Mucosa of descending colon (tissue), 3 donors: ENCODE measurements around the gene SPINK2. TPM values are rescaled to one million over a fixed set of nuclear protein-coding genes. Genes with fewer than 3 reads are reported as not detected.

Source experiments
- ATAC-seq: fragments of 200-7000 bp; cut with Tn5 transposase; one replicate; pipeline ENCODE4 v1.9.1; 2020; ENCODE audit warnings: mild to moderate bottlenecking, moderate library complexity
- DNase-seq, 3 donors: peaks; one replicate each; pipeline ENCODE4 v3.0.0-alpha.2; 2020
- H3K36me3 ChIP-seq: fragments of 200-600 bp; one replicate; pipeline ENCODE4 v1.8.0; 2021; ENCODE audit warnings: low read depth, mild to moderate bottlenecking
- H3K4me1 ChIP-seq: fragments of 200-600 bp; one replicate; pipeline ENCODE4 v1.8.0; 2021; ENCODE audit warnings: low read depth, mild to moderate bottlenecking
- H3K4me3 ChIP-seq: fragments of 200-600 bp; one replicate; pipeline ENCODE4 v1.8.0; 2021; ENCODE audit warnings: mild to moderate bottlenecking
- H3K9me3 ChIP-seq: fragments of 200-600 bp; one replicate; pipeline ENCODE4 v1.8.0; 2021; ENCODE audit warnings: mild to moderate bottlenecking
- CTCF ChIP-seq: fragments of 200-600 bp; IDR thresholded peaks from one replicate; pipeline ENCODE4 v1.8.0; 2022; ENCODE audit warnings: antibody characterized with exemption, mild to moderate bottlenecking
- intact Hi-C, 2 donors: fragments of 100-400 bp; cut with DNase I in 1 of 2; cut with micrococcal nuclease in 1 of 2; formaldehyde crosslinking; loops; one replicate each; pipeline versions ENCODE4 v1.11.0 to v1.11.1; 2022; cut with DNase I, micrococcal nuclease
- total RNA-seq, 3 donors: library from RNA; stranded (reverse); fragmentation: NEBNext Ultra II Directional in 2 of 3; extraction: Animal tissue kit (Norgen Biotek cat#: 25700) in 2 of 3; gene quantifications; one replicate each; pipeline versions ENCODE4 v1.2.1 to v1.2.4, GENCODE V29; 2021 to 2023
- donor health status: DM: no; HTN: no; CAD: no; lungs with moderate emphysema.
- donor health status: DM: no; HTN: no; CAD: no.
- donor health status: DM: no; HTN: yes; CAD: no.

The SPINK2 gene
- total RNA-seq, 3 donors from 2014 or later, result 1.1 to 2.7 TPM; not detected in 1

GRCh38 chr4:56768316-56768715, 53.2 kb downstream of the SPINK2 start:
- peak; percentile 72 for ATAC-seq

GRCh38 chr4:56767567-56767966, 53.9 kb downstream of the SPINK2 start:
- intact Hi-C loops, result no loop called here
- no peaks in the 10 kb centered on the region for H3K9me3 ChIP-seq
- H3K4me1 ChIP-seq, result no peaks in the 10 kb centered on the region
- H3K4me3 ChIP-seq, result no peak overlapping the region
- no peak for ATAC-seq
- no peak for DNase-seq
- no peaks in the 10 kb centered on the region for H3K36me3 ChIP-seq
- TF ChIP-seq CTCF, result no peak

More at GRCh38 chr4:56768316-56768715, 53.2 kb downstream of the SPINK2 start:
- no peak for DNase-seq
- Histone ChIP-seq H3K36me3 (no peaks in the 10 kb centered on the region), H3K4me1 (no peaks in the 10 kb centered on the region), H3K9me3 (no peaks in the 10 kb centered on the region), H3K4me3 (no peak overlapping the region)
- intact Hi-C loops, result no loop called here
- no peak for TF ChIP-seq CTCF

- intact Hi-C loops, result no loop called here
- no peak for DNase-seq
Measured at GRCh38 chr4:56764775-56765174, 56.7 kb downstream of the SPINK2 start.

GRCh38 chr4:56764223-56764622, 57.3 kb downstream of the SPINK2 start:
- no peaks in the 10 kb centered on the region for H3K9me3 ChIP-seq
- no peaks in the 10 kb centered on the region for H3K4me1 ChIP-seq
- H3K36me3 ChIP-seq, result no peaks in the 10 kb centered on the region
- DNase-seq (no peak), ATAC-seq (no peak)
- no peak overlapping the region for H3K4me3 ChIP-seq
- no peak for TF ChIP-seq CTCF
- intact Hi-C loops, result no loop called here

More at GRCh38 chr4:56764775-56765174, 56.7 kb downstream of the SPINK2 start:
- Histone ChIP-seq H3K36me3 (no peaks in the 10 kb centered on the region), H3K4me1 (no peaks in the 10 kb centered on the region), H3K9me3 (no peaks in the 10 kb centered on the region), H3K4me3 (no peak overlapping the region)
- no peak for TF ChIP-seq CTCF
- peak; percentile 51 for ATAC-seq

GRCh38 chr4:56762484-56763250, 58.8 kb downstream of the SPINK2 start:
- Histone ChIP-seq H3K36me3 (no peaks in the 10 kb centered on the region), H3K4me3 (no peak overlapping the region), H3K9me3 (no peaks in the 10 kb centered on the region), H3K4me1 (no peaks in the 10 kb centered on the region)
- ATAC-seq (no peak), DNase-seq (no peak)
- intact Hi-C loops, result no loop called here
- TF ChIP-seq CTCF, result no peak
